ENCODE data around the gene XIRP1. TPM values are rescaled to one million over a fixed set of nuclear protein-coding genes. Genes with fewer than 3 reads are reported as not detected.
A peak's percentile ranks its signal among the peaks of the same experiment; 100 is the strongest.

Gene XIRP1
- total RNA-seq, 2 experiments from 2014 or later, result 0.62 to 0.72 TPM

GRCh38 chr3:39144748-39145380 lies 47.5 kb downstream of the XIRP1 start:
- CTCF ChIA-PET, result interaction anchor here (0.6 to 3.2 kb wide), 3 partner anchors 18 to 143 kb away, joined by 3 to 12 read pairs (median 4); no protein-coding TSS in a partner anchor
- Mint-ChIP-seq H3K4me1 (ENCODE audit: low read depth) (peaks cover 68% of the 10 kb centered on the region), H3K4me3 (no peak overlapping the region), H3K27ac (no peak overlapping the region), H3K27me3 (ENCODE audit: low read depth) (no peaks in the 10 kb centered on the region), H3K9me3 (no peaks in the 10 kb centered on the region), H3K36me3 (ENCODE audit: low read depth) (peaks cover 83% of the 10 kb centered on the region)
- DNase-seq, result no peak
- intact Hi-C loops (cut with micrococcal nuclease), result no loop called here

- DNase-seq, result no peak
- peak overlapping the region; percentile 24 for H3K27ac Mint-ChIP-seq
- peaks cover 76% of the 10 kb centered on the region for H3K36me3 Mint-ChIP-seq (ENCODE audit: low read depth)
- no peak overlapping the region for H3K4me3 Mint-ChIP-seq
- no peaks in the 10 kb centered on the region for H3K27me3 Mint-ChIP-seq (ENCODE audit: low read depth)
- H3K4me1 Mint-ChIP-seq (ENCODE audit: low read depth), result peaks cover 66% of the 10 kb centered on the region
- CTCF ChIA-PET, result interaction anchor here (0.6 to 1.2 kb wide), 2 partner anchors 10 to 18 kb away, joined by 3 read pairs; no protein-coding TSS in a partner anchor
- intact Hi-C loops (cut with micrococcal nuclease), result no loop called here
- H3K9me3 Mint-ChIP-seq, result no peaks in the 10 kb centered on the region
These were observed 48.2 kb downstream of the XIRP1 start for GRCh38 chr3:39144095-39144747.

GRCh38 chr3:39143051-39143885 lies 49.1 kb downstream of the XIRP1 start:
- DNase-seq, result no peak
- H3K4me1 Mint-ChIP-seq (ENCODE audit: low read depth), result peaks cover 63% of the 10 kb centered on the region
- H3K27me3 Mint-ChIP-seq (ENCODE audit: low read depth), result no peaks in the 10 kb centered on the region
- CTCF ChIA-PET, result interaction anchor here (0.7 to 1.8 kb wide), 3 partner anchors 9 to 146 kb away, joined by 3 to 4 read pairs (median 3); no protein-coding TSS in a partner anchor
- peaks cover 67% of the 10 kb centered on the region for H3K36me3 Mint-ChIP-seq (ENCODE audit: low read depth)
- H3K27ac Mint-ChIP-seq, result peak overlapping the region; percentile 69
- intact Hi-C loops (cut with micrococcal nuclease), result no loop called here
- no peaks in the 10 kb centered on the region for H3K9me3 Mint-ChIP-seq
- H3K4me3 Mint-ChIP-seq, result no peak overlapping the region

GRCh38 chr3:39142067-39142466 lies 50.3 kb downstream of the XIRP1 start:
- Mint-ChIP-seq H3K36me3 (ENCODE audit: low read depth) (peaks cover 55% of the 10 kb centered on the region), H3K4me3 (no peak overlapping the region), H3K27me3 (ENCODE audit: low read depth) (no peaks in the 10 kb centered on the region), H3K27ac (peak overlapping the region; percentile 81), H3K9me3 (no peaks in the 10 kb centered on the region), H3K4me1 (ENCODE audit: low read depth) (peaks cover 51% of the 10 kb centered on the region)
- DNase-seq, result no peak
- CTCF ChIA-PET, result interaction anchor here (1.8 kb wide), 1 partner anchor 15 kb away, joined by 4 read pairs; no protein-coding TSS in a partner anchor
- intact Hi-C loops (cut with micrococcal nuclease), result no loop called here

GRCh38 chr3:39141171-39141995 lies 51.0 kb downstream of the XIRP1 start:
- peaks cover 44% of the 10 kb centered on the region for H3K4me1 Mint-ChIP-seq (ENCODE audit: low read depth)
- no peak overlapping the region for H3K4me3 Mint-ChIP-seq
- peaks cover 49% of the 10 kb centered on the region for H3K36me3 Mint-ChIP-seq (ENCODE audit: low read depth)
- intact Hi-C loops (cut with micrococcal nuclease), result no loop called here
- DNase-seq, result no peak
- H3K27me3 Mint-ChIP-seq (ENCODE audit: low read depth), result no peaks in the 10 kb centered on the region
- H3K9me3 Mint-ChIP-seq, result no peaks in the 10 kb centered on the region
- peak overlapping the region; percentile 81 for H3K27ac Mint-ChIP-seq
- CTCF ChIA-PET, result interaction anchor here (1.8 kb wide), 1 partner anchor 15 kb away, joined by 4 read pairs; no protein-coding TSS in a partner anchor

GRCh38 chr3:39140341-39140971 lies 51.9 kb downstream of the XIRP1 start:
- no peak for DNase-seq
- H3K27me3 Mint-ChIP-seq (ENCODE audit: low read depth), result no peaks in the 10 kb centered on the region
- peaks cover 38% of the 10 kb centered on the region for H3K4me1 Mint-ChIP-seq (ENCODE audit: low read depth)
- intact Hi-C loops (cut with micrococcal nuclease), result no loop called here
- CTCF ChIA-PET, result no interaction called here
- H3K4me3 Mint-ChIP-seq, result no peak overlapping the region
- H3K27ac Mint-ChIP-seq, result peak overlapping the region; percentile 81
- no peaks in the 10 kb centered on the region for H3K9me3 Mint-ChIP-seq
- peaks cover 41% of the 10 kb centered on the region for H3K36me3 Mint-ChIP-seq (ENCODE audit: low read depth)

GRCh38 chr3:39139442-39139841 lies 53.0 kb downstream of the XIRP1 start:
- DNase-seq, result no peak
- H3K36me3 Mint-ChIP-seq (ENCODE audit: low read depth), result peaks cover 32% of the 10 kb centered on the region
- peaks cover 35% of the 10 kb centered on the region for H3K4me1 Mint-ChIP-seq (ENCODE audit: low read depth)
- no peaks in the 10 kb centered on the region for H3K9me3 Mint-ChIP-seq
- intact Hi-C loops (cut with micrococcal nuclease), result no loop called here
- no peak overlapping the region for H3K4me3 Mint-ChIP-seq
- peak overlapping the region; percentile 61 for H3K27ac Mint-ChIP-seq
- CTCF ChIA-PET, result interaction anchor here (0.6 to 0.8 kb wide), 2 partner anchors 31 to 149 kb away, joined by 3 to 5 read pairs; partner anchors contain the start of gene TTC21A
- H3K27me3 Mint-ChIP-seq (ENCODE audit: low read depth), result no peaks in the 10 kb centered on the region

GRCh38 chr3:39138804-39139415 lies 53.5 kb downstream of the XIRP1 start:
- CTCF ChIA-PET, result interaction anchor here (0.6 to 0.8 kb wide), 2 partner anchors 31 to 150 kb away, joined by 3 to 5 read pairs; partner anchors contain the start of gene TTC21A

GRCh38 chr3:39137991-39138803 lies 54.2 kb downstream of the XIRP1 start:
- CTCF ChIA-PET, result interaction anchor here (0.6 kb wide), 1 partner anchor 59 kb away, joined by 3 read pairs; no protein-coding TSS in a partner anchor
- H3K4me1 Mint-ChIP-seq (ENCODE audit: low read depth), result peaks cover 27% of the 10 kb centered on the region
- no peak for DNase-seq
- no peaks in the 10 kb centered on the region for H3K9me3 Mint-ChIP-seq
- intact Hi-C loops (cut with micrococcal nuclease), result no loop called here
- H3K4me3 Mint-ChIP-seq, result peak overlapping the region; percentile 2
- no peaks in the 10 kb centered on the region for H3K27me3 Mint-ChIP-seq (ENCODE audit: low read depth)
- H3K27ac Mint-ChIP-seq, result peak overlapping the region; percentile 68
- H3K36me3 Mint-ChIP-seq (ENCODE audit: low read depth), result peaks cover 21% of the 10 kb centered on the region

More at GRCh38 chr3:39138804-39139415, 53.5 kb downstream of the XIRP1 start:
- peaks cover 27% of the 10 kb centered on the region for H3K36me3 Mint-ChIP-seq (ENCODE audit: low read depth)
- H3K27ac Mint-ChIP-seq, result peak overlapping the region; percentile 68
- intact Hi-C loops (cut with micrococcal nuclease), result no loop called here
- no peaks in the 10 kb centered on the region for H3K9me3 Mint-ChIP-seq
- no peaks in the 10 kb centered on the region for H3K27me3 Mint-ChIP-seq (ENCODE audit: low read depth)
- no peak overlapping the region for H3K4me3 Mint-ChIP-seq
- DNase-seq, result no peak
- peaks cover 30% of the 10 kb centered on the region for H3K4me1 Mint-ChIP-seq (ENCODE audit: low read depth)

- Mint-ChIP-seq H3K4me3 (peak overlapping the region; percentile 2), H3K27me3 (ENCODE audit: low read depth) (no peaks in the 10 kb centered on the region), H3K9me3 (no peaks in the 10 kb centered on the region), H3K27ac (peak overlapping the region; percentile 2), H3K36me3 (ENCODE audit: low read depth) (peaks cover 14% of the 10 kb centered on the region), H3K4me1 (ENCODE audit: low read depth) (peaks cover 21% of the 10 kb centered on the region)
- CTCF ChIA-PET, result interaction anchor here (0.6 to 1.7 kb wide), 3 partner anchors 11 to 155 kb away, joined by 3 to 4 read pairs (median 3); no protein-coding TSS in a partner anchor
- no peak for DNase-seq
- intact Hi-C loops (cut with micrococcal nuclease), result no loop called here
These were observed 54.9 kb downstream of the XIRP1 start for GRCh38 chr3:39137435-39137936.
